A673 (cell line): ENCODE data around the gene MYT1.

Experiments used
- CTCF ChIP-seq: fragments of 300-800, 200-600 bp; sonication (generic); conservative IDR thresholded peaks from 2 replicates; pipeline ENCODE4 v1.5.1; 2017; ENCODE audit warnings: low read depth, mild to moderate bottlenecking, antibody characterized with exemption, low read length, moderate library complexity, mixed read lengths
- EZH2 ChIP-seq: fragments of 200-600 bp; sonication (generic); IDR thresholded peaks from 2 replicates; pipeline ENCODE4 v1.6.1; 2017; ENCODE audit warnings: borderline replicate concordance, low read depth, mild to moderate bottlenecking, mixed read lengths, antibody characterized with exemption, low read length; ENCODE audit not compliant: poor library complexity, severe bottlenecking

GRCh38 chr20:64121586-64121985 is 42.7 kb upstream of the MYT1 start:
- TF ChIP-seq CTCF (no peak), EZH2 (no peak)
